ENCODE measurements around the gene ARL8B.
"Not testable (repeated sequence)": the region's sequence is repeated elsewhere in the genome, so short reads cannot be mapped to it uniquely, and the experiment has no call there.

ARL8B gene

DNA sequence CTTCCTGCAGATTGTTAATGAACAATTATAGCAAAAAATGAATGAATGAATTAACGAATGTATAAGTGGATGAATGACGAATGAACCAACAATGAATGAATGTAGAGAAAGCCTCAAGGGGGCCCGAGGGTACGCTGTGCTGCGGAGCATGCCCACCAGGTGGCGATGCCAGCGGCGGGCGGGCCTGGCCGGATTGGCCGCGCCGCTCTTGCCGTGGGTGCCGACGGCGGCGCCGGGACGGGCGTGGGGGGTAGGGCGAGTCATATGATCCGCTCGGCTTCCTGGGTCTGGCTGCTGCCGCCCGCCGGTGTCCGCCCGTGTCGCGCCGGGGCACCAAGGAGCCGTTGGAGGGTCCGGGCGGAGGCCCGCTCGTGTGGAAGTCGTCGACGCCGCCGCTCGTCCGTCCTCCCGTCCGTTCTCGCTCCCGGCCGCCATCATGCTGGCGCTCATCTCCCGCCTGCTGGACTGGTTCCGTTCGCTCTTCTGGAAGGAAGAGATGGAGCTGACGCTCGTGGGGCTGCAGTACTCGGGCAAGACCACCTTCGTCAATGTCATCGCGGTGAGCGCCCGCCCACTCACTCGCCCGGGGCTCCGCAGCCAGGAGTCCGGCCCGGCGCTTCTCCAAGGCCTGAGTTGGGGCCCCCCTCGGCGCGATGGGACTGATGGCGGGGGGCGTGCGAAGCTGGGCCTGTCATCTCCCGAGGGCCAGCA is at the start of gene ARL8B:
Gene ARL8B, plus strand, starts transcription at position 263 of the 711 bp plus-strand sequence. Its CDS starts 174 bp downstream, at position 437.
- DNase-seq: peak in 57 of 58 donors; percentile 21 to 92 (median 82)

DNA sequence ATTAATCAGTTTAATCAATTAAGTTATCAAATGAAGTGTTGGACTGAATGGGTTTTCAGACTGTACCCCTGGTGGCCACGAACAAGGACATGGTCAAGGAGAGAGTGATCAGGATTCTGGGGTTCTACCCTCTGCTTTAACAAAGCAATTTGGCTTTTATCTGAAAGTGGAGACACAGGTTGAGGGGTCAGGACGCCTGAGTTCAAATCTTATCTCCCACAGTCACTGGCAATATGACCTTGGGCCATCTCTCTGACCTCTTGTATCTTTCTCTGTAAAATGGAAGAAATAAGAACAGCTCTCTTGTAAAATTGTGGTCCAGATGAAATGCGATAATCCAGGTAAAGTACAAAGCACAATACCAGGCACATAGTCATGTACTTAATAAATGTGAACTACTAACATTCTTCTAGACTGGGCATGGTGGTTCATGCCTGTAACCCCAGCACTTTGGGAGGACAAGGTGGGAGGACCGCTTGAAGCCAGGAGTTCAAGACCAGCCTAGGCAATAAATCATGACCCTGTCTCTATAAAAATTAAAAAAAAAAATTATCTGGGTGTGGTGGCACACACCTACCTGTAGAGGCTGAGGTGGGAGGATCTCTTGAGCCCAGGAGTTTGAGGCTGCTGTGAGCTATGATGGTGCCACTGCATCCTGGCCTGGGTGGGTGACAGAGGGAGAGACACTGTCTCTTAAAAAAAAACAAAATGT is 48.6 kb upstream of the ARL8B start:
- no peak for DNase-seq

DNA sequence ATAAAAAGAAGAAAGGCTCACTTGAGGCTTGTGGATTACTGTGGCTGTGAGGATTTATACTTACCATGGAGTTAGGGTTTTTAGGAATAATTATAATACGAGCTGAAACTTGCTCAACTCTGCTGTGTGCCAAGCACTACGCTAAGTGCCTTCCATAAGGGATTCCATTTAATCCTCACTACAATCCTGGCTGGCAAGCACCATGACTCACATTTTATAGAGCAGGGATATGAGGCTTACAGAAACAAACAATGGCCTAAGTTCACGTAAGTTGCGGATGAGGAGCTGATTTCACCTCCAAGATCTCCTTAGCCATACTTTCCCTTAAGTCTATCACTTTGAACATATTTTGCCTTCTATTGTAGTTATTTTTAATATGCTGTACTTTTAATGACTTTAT is 43.9 kb upstream of the ARL8B start:
- no peak for DNase-seq

DNA sequence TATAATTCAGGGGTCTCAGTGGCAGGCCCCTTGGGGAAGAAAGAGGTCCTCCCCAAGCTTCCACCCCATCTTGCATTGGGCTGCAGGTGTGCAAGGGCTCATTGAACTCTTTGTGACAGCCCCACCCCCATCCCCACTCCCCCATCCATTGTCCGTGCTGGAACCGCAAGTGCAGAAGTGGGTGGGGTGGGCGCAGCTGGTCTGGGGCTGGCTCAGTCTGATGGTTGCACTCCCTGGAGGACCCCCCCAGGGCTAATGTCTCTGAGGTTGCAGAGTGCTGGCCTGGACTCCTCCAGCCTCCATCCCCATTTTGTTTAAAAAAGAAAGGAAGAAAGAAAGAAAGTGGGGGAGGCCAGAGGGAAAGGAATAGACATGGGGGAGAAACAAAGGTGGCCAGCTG is 42.3 kb upstream of the ARL8B start:
- DNase-seq: no peak

DNA sequence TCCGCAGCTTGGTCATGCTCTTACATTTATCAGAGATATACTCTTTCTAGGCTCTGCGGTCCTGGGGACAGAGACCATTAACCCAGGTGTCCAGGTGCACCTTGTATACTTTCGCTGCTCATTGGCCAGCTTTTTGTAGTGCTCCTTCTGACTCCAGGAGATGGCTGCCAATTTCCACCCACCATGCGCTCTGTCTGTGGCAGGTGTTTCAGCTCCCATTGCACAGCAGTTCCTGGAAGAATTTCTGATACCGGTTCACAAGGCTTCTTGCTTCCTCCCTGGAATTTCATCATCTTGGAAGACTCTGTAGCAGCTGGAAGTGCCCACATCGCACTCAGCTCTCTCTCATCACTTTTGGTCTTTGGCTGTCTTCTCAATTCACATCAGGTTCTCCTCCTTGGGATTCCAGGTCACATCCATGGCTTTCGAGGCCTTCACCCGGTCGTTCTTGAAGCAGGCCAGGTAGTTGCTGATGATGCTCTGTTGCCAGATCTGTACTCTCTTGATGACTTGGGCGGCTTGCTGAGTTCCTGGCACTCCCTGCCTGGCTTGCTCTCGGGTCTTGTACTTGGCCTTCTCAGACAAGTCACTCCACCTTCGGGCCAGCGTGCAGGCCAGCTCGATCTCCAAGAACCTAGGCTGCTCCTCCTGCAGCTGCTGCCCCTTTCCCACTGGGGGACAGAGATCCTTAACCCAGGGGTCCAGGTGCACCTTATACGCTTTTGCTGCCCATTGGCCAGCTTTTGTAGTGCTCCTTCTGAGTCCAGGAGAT is 41.1 kb upstream of the ARL8B start:
- no peak for DNase-seq

DNA sequence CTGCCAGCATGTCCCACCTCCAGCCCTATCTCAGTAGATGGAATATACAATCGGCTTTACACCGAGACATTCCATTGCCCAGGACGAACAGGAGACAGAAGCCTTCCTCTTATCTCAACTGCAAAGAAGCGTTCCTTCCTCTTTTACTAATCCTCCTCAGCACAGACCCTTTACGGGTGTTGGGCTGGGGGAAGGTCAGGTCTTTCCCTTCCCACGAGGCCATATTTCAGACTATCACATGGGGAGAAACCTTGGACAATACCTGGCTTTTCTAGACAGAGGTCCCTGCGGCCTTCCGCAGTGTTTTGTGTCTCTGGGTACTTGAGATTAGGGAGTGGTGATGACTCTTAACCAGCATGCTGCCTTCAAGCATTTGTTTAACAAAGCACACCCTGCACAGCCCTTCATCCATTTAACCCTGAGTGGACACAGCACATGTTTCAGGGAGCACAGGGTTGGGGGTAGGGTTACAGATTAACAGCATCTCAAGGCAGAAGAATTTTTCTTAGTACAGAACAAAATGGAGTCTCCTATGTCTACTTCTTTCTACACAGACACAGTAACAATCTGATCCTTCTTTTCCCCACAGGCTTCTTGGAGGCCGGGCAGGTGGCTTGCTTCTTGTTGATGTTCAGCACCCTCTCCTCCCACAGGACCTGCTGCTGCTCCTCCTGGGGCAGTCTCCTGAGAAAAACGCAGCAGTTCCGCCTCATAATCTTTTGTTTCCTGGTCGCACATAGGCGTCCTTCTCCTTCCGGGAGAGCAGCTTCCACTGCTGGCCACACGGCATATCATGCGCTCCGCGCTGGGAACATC is 39.9 kb upstream of the ARL8B start:
- not testable (repeated sequence) for DNase-seq

DNA sequence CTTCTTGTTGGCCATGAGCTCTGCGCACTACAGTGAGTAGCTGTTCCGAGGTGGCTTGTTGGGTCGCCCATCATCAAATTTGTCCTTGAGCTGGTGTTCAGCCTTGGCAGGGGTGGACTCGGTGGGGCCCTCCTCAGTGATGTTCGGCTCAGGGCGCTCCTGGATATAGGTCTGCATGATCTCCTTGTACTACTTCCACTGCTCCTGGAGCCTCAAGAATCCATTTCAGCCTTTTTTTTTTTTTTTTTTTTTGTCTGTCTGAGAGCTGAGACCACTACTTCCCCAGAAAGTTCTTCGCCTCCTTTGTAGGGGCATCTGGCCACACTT is 39.3 kb upstream of the ARL8B start:
- DNase-seq: no peak

DNA sequence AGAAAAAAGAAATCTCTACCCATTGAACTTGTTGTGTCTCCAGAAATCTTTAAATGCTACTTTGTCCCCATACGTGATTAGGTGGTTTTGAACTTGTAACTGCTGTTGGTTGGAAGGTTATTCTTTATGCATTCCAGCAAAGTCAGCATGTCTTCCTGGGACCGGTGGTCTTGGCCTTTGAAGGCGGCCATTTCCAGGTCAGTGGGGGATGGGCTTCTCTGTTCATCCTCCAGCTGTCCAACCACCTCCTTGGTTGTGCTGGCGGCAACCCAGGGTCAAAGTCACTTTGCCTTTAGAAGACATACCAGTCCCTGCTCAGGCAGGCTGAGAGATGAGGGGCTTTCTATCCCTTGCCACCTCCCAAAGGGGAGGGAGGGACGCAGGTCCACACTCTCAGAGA is 37.9 kb upstream of the ARL8B start:
- DNase-seq: no peak

DNA sequence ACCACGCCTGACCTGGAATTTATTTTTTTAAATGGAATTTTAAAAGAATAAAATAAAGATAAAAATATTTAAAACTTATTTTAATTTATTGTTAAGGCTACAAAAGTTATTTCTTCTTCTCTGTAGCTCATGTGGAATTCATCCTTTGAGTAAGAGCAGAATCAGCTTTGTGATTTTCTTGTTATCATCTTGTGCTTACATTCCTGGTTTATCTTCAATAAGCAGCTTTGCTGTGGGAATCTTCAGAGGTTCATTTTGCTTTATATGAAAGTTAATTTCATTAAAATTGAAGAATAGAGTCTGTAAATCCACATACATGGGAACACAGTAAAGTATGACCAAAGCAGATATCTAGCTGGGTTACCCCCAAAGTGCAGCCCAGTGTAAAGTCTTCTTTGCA is 35.4 kb upstream of the ARL8B start:
- no peak for DNase-seq

DNA sequence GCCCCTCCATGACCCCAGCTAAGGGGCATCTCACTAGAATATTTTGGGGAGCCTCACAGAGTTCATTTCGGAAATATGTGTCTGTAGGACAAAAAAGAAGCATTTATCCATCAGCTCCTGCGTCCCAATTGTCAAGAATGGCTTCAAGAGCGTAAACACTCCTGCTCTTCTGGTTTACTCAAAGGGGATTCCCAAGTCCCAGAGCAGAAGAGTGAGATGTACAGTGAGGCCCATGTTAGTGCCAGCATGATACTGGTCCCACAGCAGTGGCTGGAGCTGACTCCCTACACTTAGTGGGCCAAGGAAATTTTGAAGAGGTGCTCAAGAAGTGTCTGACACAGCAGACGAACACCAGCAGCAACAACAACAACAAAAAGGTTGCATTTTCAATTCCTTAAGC is 34.9 kb upstream of the ARL8B start:
- DNase-seq: no peak

DNA sequence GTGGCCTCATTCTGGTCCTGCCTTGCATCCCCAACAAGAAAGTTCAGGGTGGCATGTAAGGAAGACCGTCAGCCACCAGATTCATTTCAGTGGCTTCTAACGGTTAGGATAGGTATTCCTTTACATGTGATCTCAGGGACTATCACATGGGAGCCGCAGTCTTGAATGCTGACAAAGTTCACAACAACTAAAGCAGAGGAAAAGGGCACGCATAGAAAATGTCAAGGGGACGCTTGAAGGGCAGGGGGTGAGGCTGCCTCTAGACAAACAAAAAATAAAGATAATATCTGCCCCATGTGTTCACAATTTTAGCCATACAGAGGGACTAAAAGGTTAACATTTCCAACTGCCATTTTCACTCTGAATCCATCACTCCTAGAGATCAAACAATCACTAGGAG is 31.9 kb upstream of the ARL8B start:
- no peak for DNase-seq

DNA sequence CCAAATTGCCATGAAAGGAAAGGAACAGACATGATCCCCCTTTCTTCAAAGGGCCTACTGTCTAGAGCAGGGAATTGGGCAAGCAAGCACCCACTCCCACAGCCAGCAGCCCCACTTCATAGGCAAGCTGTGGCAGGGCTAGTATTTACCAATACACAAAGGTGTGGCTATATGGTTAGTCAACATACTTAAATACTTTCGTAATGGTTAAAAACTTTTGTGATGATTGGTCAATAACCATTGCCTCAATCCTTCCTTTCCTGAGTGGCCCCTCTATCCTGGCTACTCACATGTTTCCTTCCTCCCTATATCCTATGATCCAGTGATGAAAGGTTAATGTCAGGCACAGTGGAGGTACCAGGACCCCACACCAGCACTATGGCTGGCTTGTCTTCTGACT is 30.1 kb upstream of the ARL8B start:
- DNase-seq: no peak

DNA sequence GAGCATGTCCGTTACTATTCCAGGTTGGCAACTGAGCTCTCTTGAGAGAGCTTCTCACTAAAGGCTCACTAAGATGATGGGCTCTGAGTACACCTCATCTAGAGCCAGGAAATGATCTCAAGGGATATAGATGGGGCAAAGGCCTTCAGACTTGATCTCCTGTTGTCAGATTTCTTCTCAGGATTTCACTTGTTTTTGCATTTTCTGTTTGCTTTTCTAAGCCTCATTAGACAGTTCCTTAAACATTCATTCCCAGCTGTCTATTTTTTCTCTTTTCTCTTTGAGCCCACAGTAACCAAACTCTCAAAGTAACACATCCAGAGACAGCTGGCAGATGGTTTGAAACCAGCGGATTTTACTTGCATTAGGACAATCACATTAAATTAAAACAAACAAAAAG is 28.4 kb upstream of the ARL8B start:
- DNase-seq: no peak

DNA sequence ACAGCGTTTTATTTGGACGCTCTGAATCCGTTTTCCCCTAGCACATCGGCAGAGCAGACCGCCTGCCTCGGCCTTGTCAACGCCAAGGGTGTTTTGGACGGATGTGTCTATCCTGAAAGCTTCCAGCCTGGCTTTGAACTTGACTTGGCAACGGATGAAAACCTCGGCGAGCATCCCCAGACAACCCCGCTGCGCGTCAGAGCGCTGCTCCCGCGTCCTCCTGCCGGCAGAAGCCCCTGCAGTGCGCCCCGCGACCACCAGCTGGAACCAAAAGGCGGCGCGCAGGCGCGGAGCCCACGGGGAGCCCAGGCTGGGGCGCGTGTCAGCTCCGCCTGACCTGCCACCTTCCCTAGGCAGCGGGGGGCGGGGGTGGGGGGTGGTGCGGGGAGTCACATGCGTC is 26.2 kb upstream of the ARL8B start:
- peak in 19 of 58 donors; percentile 2 to 26 (median 10) for DNase-seq

DNA sequence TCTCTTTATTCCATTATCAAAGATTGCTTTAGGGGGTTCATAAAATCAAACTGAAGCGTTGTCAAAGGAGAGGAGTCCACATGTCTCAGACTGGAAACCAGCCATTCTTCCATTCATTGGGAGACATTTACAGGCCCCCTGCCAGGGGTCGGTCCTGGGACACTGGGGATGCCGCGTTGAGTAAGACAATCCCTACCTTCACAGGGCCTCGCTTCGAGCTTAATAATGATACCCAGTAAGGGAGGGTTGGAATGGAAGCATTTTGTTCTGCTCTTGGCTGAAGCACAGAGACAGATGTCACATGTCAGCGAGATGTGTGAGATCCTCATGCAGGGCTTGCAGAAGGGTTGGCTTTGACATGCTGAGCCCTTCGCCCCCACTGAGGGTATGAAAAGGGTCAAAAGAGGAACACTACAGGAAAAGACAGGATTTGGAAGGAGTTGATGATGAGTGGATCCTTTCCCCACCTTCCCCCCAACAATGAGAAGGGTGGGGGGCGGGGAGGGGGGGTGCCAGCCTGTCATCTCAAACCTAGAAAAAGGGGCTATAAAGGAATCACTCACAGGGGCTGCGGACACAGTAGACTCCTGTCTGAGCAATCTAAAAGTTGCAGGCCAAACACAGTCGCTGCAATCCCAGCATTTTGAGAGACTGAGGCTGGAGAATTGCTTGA is 25.6 kb upstream of the ARL8B start:
- no peak for DNase-seq

DNA sequence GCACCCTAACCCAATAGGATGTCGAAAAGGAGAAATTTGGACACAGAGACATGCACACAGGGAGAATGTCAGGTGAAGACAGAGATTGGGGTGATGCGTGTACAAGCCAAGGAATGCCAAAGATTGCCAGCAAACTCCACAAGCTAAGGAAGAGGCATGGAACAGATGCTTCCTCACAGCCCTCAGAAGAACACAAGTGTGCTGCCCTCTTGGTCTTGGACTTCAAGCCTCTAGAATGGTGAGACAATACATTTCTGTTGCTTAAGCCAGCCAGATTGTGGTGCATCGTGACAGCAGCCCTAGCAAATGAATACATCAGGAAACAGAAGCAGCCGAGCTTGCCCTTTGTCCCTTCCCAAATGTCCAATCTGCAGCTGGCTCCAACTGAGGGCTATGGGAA is 23.7 kb upstream of the ARL8B start:
- DNase-seq: no peak

DNA sequence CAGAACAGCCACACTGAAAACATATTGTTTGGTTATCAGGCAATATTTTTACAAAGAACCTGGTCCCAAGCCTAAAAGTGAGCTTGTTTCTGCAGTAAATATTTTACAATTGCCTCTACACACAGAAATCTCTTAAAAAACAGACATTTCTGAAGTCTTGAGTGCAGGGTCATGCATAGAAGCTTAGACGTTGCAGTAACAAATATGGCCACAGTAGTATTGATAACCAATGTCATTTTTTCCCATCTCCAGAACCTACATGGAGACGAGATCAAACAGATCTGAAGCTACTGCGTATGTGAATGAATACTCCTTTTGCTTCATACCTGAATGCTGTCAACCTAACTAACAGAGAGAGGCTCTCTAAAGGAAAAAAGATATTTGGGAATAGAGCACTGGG is 19.6 kb upstream of the ARL8B start:
- DNase-seq: no peak

DNA sequence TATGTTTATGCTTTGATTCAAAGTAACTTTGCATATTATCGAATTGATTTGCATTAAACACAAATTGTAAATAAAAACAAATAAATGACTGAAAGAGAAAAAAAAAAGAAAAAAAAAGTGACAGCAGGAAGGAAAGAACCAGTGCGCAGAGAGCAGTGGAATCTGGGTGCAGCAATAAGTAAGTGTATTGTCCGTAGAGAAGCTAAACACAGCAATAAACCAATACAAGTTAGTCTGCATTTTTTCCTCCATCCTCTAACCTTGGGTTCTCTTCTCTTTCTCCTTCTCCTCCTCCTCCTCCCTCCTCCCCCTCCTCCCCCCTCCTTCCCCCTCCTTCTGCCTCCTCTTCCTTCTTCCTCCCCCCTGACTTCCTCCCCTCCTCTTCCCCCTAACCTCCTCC is 18.3 kb upstream of the ARL8B start:
- DNase-seq: no peak

DNA sequence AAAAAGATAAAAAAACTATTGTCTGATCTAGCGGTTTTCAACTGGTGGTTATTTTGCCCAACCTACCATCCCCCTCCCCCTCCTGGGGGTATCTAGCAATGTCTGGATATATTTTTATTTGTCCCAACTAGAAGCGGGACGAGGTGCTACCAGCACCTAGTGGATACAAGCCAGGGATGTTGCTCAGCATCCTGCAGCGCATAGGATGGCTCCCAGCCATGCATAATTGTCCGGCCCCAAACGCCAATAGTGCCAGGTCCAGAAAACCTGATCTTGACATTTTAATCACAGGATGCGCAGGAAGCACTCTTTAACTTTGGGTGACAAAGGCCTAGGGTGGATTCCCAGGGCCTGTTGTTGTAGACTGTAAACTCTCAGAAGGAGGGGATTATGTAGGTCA is 17.0 kb upstream of the ARL8B start:
- no peak for DNase-seq

DNA sequence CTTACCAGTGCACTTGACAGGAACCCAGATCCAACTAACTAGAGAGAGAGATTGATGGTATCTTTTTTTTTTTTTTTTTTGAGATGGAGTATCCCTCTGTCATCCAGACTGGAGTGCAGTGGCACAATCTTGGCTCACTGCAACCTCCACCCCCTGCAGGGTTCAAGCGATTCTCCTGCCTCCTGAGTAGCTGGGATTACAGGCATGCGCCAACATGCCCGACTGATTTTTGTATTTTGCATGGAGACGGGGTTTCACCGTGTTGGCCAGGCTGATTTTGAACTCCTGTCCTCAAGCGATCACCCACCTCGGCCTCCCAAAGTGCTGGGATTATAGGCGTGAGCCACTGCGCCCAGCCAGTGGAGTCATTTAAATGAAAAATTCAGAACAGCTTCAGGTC is 15.7 kb upstream of the ARL8B start:
- not testable (repeated sequence) for DNase-seq

DNA sequence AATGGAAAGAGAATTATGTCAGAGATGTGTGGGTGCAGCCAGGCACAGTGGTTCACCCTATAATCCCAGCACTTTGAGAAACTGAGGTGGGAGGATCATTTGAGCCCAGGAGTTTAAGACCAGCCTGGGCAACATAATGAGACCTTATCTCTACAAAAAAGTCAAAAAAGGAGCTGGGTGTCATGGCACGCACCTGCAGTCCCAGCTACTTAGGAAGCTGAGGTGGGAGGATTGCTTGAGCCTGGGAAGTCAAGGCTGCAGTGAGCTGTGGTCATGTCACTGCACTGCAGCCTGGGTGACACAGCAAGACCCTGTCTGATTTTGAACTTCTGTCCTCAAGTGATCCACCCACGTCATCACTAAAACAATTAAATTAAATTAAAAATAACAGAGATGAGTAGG is 15.2 kb upstream of the ARL8B start:
- not testable (repeated sequence) for DNase-seq

Measured in anterior cingulate cortex (tissue), 58 donors.